ENCODE results near the gene BHLHE40. TPM values are rescaled to one million over a fixed set of nuclear protein-coding genes. Genes with fewer than 3 reads are reported as not detected.

BHLHE40 gene
- total and polyA plus RNA-seq, 2 of the 8 experiments (the other 6 are each of a cell fraction or from before 2014, with no cell fraction given) = 1.5 to 2.2 TPM

GRCh38 chr3:4986175-4986781 is 7.0 kb downstream of the BHLHE40 start (continued):
- TF ChIP-seq CHD7 (IDR thresholded peaks at IDR 0.05; ENCODE audit: insufficient replicate concordance, low read length) (no peak), TEAD4 (IDR thresholded peaks at IDR 0.05; ENCODE audit: low read depth, low read length) (no peak), EP300 (IDR thresholded peaks at IDR 0.05; ENCODE audit: borderline replicate concordance in 1 of 2, low read depth in 2 of 2, low read length in 2 of 2) (no peak), GTF2F1 (IDR thresholded peaks at IDR 0.05; ENCODE audit: borderline replicate concordance, low read depth, low read length) (no peak), CREB1 (IDR thresholded peaks at IDR 0.05) (no peak), CTCF (IDR thresholded peaks at IDR 0.05; ENCODE audit: control extremely low read depth in 1 of 3, insufficient read depth in 1 of 3, low read depth in 1 of 3, low read length in 3 of 3) (no peak), CBX8 (IDR thresholded peaks at IDR 0.05; ENCODE audit: borderline replicate concordance, low read depth, low read length) (no peak), SP1 (IDR thresholded peaks at IDR 0.05; ENCODE audit: low read depth, low read length) (no peak), CHD2 (IDR thresholded peaks at IDR 0.05; ENCODE audit: low read length) (no peak)
